WTC11 (cell line): Measurements from ENCODE around the gene ACSL5. TPM values are rescaled to one million over a fixed set of nuclear protein-coding genes. Genes with fewer than 3 reads are reported as not detected.

Experiments used
- ATAC-seq: fragments of 200-7000 bp; cut with Tn5 transposase; 2 replicates; pipeline ENCODE4 v1.10.0; 2021; ENCODE audit warnings: mild to moderate bottlenecking, moderate library complexity
- CTCF ChIA-PET: fragments of 300-600 bp; sonication (Branson Sonifier 250); formaldehyde crosslinking; loops from one replicate; lab custom pipeline; 2021; ENCODE audit warnings: antibody characterized with exemption; lab: Charles Lee
- POLR2A ChIA-PET: fragments of 350-600 bp; sonication (Branson Sonifier 250); formaldehyde crosslinking; loops from one replicate; lab custom pipeline; 2021; ENCODE audit warnings: antibody characterized with exemption; lab: Charles Lee
- DNase-seq: peaks from one replicate; pipeline ENCODE4 v3.0.0; 2021; ENCODE audit warnings: low spot score
- H3K27ac Mint-ChIP-seq: 2 replicates; pipeline ENCODE4 v1.8.0; 2021; ENCODE audit warnings: mixed read lengths
- H3K27me3 Mint-ChIP-seq: 2 replicates; pipeline ENCODE4 v1.8.0; 2021; ENCODE audit warnings: low read depth, mild to moderate bottlenecking, moderate library complexity, mixed read lengths
- H3K36me3 Mint-ChIP-seq: 2 replicates; pipeline ENCODE4 v1.8.0; 2021; ENCODE audit warnings: mixed read lengths
- H3K4me1 Mint-ChIP-seq: 2 replicates; pipeline ENCODE4 v1.8.0; 2022; ENCODE audit warnings: mixed read lengths
- H3K4me3 Mint-ChIP-seq: 2 replicates; pipeline ENCODE4 v1.8.0; 2021; ENCODE audit warnings: mild to moderate bottlenecking, moderate library complexity, mixed read lengths
- H3K9me3 Mint-ChIP-seq: 2 replicates; pipeline ENCODE4 v1.8.0; 2021; ENCODE audit warnings: mixed read lengths
- AFF4 ChIP-seq: sonication (generic); formaldehyde crosslinking; IDR thresholded peaks from 2 replicates; pipeline ENCODE4 v1.8.1; 2023; ENCODE audit warnings: mild to moderate bottlenecking, missing genetic modification reagents, borderline replicate concordance
- ATF2 ChIP-seq: sonication (generic); formaldehyde crosslinking; IDR thresholded peaks from 2 replicates; pipeline ENCODE4 v1.8.1; 2022; ENCODE audit warnings: low read depth, missing genetic modification reagents, borderline replicate concordance
- CREM ChIP-seq: sonication (generic); formaldehyde crosslinking; IDR thresholded peaks from 2 replicates; pipeline ENCODE4 v1.8.1; 2022; ENCODE audit warnings: mild to moderate bottlenecking, missing genetic modification reagents, moderate library complexity
- E2F4 ChIP-seq: sonication (generic); formaldehyde crosslinking; IDR thresholded peaks from 2 replicates; pipeline ENCODE4 v1.8.1; 2022; ENCODE audit warnings: low read depth, mild to moderate bottlenecking, moderate library complexity, missing genetic modification reagents, borderline replicate concordance
- EMX1 ChIP-seq: fragments of 250-450 bp; sonication (Bioruptor Pico); IDR thresholded peaks from 2 replicates; pipeline ENCODE4 v1.8.0; 2021; ENCODE audit warnings: mild to moderate bottlenecking
- ETV6 ChIP-seq: sonication (generic); formaldehyde crosslinking; IDR thresholded peaks from 2 replicates; pipeline ENCODE4 v1.8.1; 2022; ENCODE audit warnings: mild to moderate bottlenecking, missing genetic modification reagents
- FOXK1 ChIP-seq: sonication (generic); formaldehyde crosslinking; IDR thresholded peaks from 2 replicates; pipeline ENCODE4 v1.8.0; 2022; ENCODE audit warnings: mild to moderate bottlenecking, moderate library complexity, missing genetic modification reagents
- FOXP1 ChIP-seq: sonication (generic); formaldehyde crosslinking; IDR thresholded peaks from 2 replicates; pipeline ENCODE4 v1.8.0; 2022; ENCODE audit warnings: missing genetic modification reagents, mild to moderate bottlenecking, moderate library complexity, borderline replicate concordance
- KAT7 ChIP-seq: sonication (generic); formaldehyde crosslinking; IDR thresholded peaks from 2 replicates; pipeline ENCODE4 v1.8.1; 2023; ENCODE audit warnings: missing genetic modification reagents, mild to moderate bottlenecking, borderline replicate concordance
- MXD4 ChIP-seq: fragments of 250-450 bp; sonication (Bioruptor Pico); IDR thresholded peaks from 2 replicates; pipeline ENCODE4 v1.8.0; 2021; ENCODE audit warnings: mild to moderate bottlenecking, moderate library complexity, borderline replicate concordance
- MYBL2 ChIP-seq: sonication (generic); formaldehyde crosslinking; IDR thresholded peaks from 2 replicates; pipeline ENCODE4 v1.8.1; 2023; ENCODE audit warnings: mild to moderate bottlenecking, moderate library complexity, missing genetic modification reagents
- NFE2L1 ChIP-seq: sonication (generic); formaldehyde crosslinking; IDR thresholded peaks from 2 replicates; pipeline ENCODE4 v1.8.1; 2023; ENCODE audit warnings: missing genetic modification reagents
- OVOL2 ChIP-seq: fragments of 250-450 bp; sonication (Bioruptor Pico); IDR thresholded peaks from 2 replicates; pipeline ENCODE4 v1.9.0; 2021; ENCODE audit warnings: mild to moderate bottlenecking, borderline replicate concordance
- RORB ChIP-seq: fragments of 250-450 bp; sonication (Bioruptor Pico); IDR thresholded peaks from 2 replicates; pipeline ENCODE4 v1.9.0; 2021; ENCODE audit warnings: mild to moderate bottlenecking
- SOX15 ChIP-seq: fragments of 250-450 bp; sonication (Bioruptor Pico); IDR thresholded peaks from 2 replicates; pipeline ENCODE4 v1.9.0; 2021; ENCODE audit warnings: mild to moderate bottlenecking
- SP1 ChIP-seq: sonication (generic); formaldehyde crosslinking; conservative IDR thresholded peaks from 2 replicates; pipeline ENCODE4 v1.8.1; 2022; ENCODE audit warnings: missing genetic modification reagents
- USF1 ChIP-seq: sonication (generic); formaldehyde crosslinking; IDR thresholded peaks from 2 replicates; pipeline ENCODE4 v1.8.0; 2022; ENCODE audit warnings: mild to moderate bottlenecking, missing genetic modification reagents
- ZBTB21 ChIP-seq: sonication (generic); formaldehyde crosslinking; IDR thresholded peaks from 2 replicates; pipeline ENCODE4 v1.8.1; 2023; ENCODE audit warnings: mild to moderate bottlenecking, missing genetic modification reagents, borderline replicate concordance
- ZNF138 ChIP-seq: sonication (generic); formaldehyde crosslinking; conservative IDR thresholded peaks from 2 replicates; pipeline ENCODE4 v1.8.1; 2022; ENCODE audit warnings: mild to moderate bottlenecking, moderate library complexity, missing genetic modification reagents
- ZNF232 ChIP-seq: sonication (generic); formaldehyde crosslinking; IDR thresholded peaks from 2 replicates; pipeline ENCODE4 v1.8.0; 2022; ENCODE audit warnings: mild to moderate bottlenecking, missing genetic modification reagents
- ZNF396 ChIP-seq: fragments of 250-450 bp; sonication (Bioruptor Pico); IDR thresholded peaks from 2 replicates; pipeline ENCODE4 v1.8.0; 2021; ENCODE audit warnings: mild to moderate bottlenecking, moderate library complexity, borderline replicate concordance
- ZNF512 ChIP-seq: sonication (generic); formaldehyde crosslinking; IDR thresholded peaks from 2 replicates; pipeline ENCODE4 v1.8.1; 2022; ENCODE audit warnings: missing genetic modification reagents, borderline replicate concordance
- ZNF532 ChIP-seq: fragments of 250-450 bp; sonication (Bioruptor Pico); IDR thresholded peaks from 2 replicates; pipeline ENCODE4 v1.9.0; 2021; ENCODE audit warnings: mild to moderate bottlenecking, borderline replicate concordance
- total RNA-seq: library from RNA; stranded (reverse); gene quantifications from 3 replicates; pipeline ENCODE4 v1.2.3, GENCODE V29; 2021

The ACSL5 gene
- total RNA-seq, 1 experiment from 2014 or later: 0.22 TPM

GRCh38 chr10:112365451-112365850 is 8.5 kb upstream of the ACSL5 start (continued):
- TF ChIP-seq AFF4 (CRISPR knock-in tag) (no peak), MXD4 (CRISPR knock-in tag) (no peak), OVOL2 (CRISPR knock-in tag) (no peak), FOXP1 (CRISPR knock-in tag) (no peak), ZNF532 (no peak), E2F4 (no peak), SOX15 (CRISPR knock-in tag) (no peak), RORB (CRISPR knock-in tag) (no peak), KAT7 (CRISPR knock-in tag) (no peak), ZNF512 (CRISPR knock-in tag) (no peak)

GRCh38 chr10:112366992-112367391 is 6.9 kb upstream of the ACSL5 start:
- Mint-ChIP-seq H3K9me3 (peaks cover 12% of the 10 kb centered on the region), H3K27me3 (no peaks in the 10 kb centered on the region; the same call in 1 of the 2 replicates), H3K4me3 (no peak overlapping the region), H3K4me1 (peaks cover 2% of the 10 kb centered on the region; the same call in 1 of the 2 replicates), H3K36me3 (peaks cover 2% of the 10 kb centered on the region; the same call in 1 of the 2 replicates), H3K27ac (no peak overlapping the region)
- CTCF ChIA-PET: interaction anchor here (0.7 kb wide), 1 partner anchor 59 kb away, joined by 3 read pairs; no protein-coding TSS in a partner anchor
- POLR2A ChIA-PET: no interaction called here
- DNase-seq (no peak), ATAC-seq (no peak)
- no peak for TF ChIP-seq ZNF232 (CRISPR knock-in tag)
- TF ChIP-seq ZBTB21 (CRISPR knock-in tag): no peak
- TF ChIP-seq EMX1 (CRISPR knock-in tag): no peak
- no peak for TF ChIP-seq CREM (CRISPR knock-in tag)
- TF ChIP-seq MYBL2 (CRISPR knock-in tag): no peak
- no peak for TF ChIP-seq ZNF138 (CRISPR knock-in tag)
- TF ChIP-seq ATF2 (CRISPR knock-in tag): no peak
- no peak for TF ChIP-seq RORB (CRISPR knock-in tag)
- no peak for TF ChIP-seq NFE2L1 (CRISPR knock-in tag)
- TF ChIP-seq FOXK1 (CRISPR knock-in tag): no peak
- no peak for TF ChIP-seq E2F4
- TF ChIP-seq USF1: no peak
- TF ChIP-seq ZNF396 (CRISPR knock-in tag): no peak
- no peak for TF ChIP-seq SP1 (CRISPR knock-in tag)
- TF ChIP-seq ETV6 (CRISPR knock-in tag): no peak
